LoVo (cell line): Measurements from ENCODE around the gene PRDM12.

Source experiments
- DNase-seq: peaks from one replicate; pipeline ENCODE4 v3.0.0-alpha.2; 2016; ENCODE audit warnings: low spot score

Gene PRDM12

GRCh38 chr9:130664251-130665028 is at the start of gene PRDM12:
TSS of gene PRDM12 (plus strand) at chr9:130664594. CDS start at chr9:130664654, 60 bp downstream.
- DNase-seq: no peak

GRCh38 chr9:130616451-130616850 is 47.9 kb upstream of the PRDM12 start:
- DNase-seq: no peak

- DNase-seq: no peak
Measured at GRCh38 chr9:130623466-130623865, 40.9 kb upstream of the PRDM12 start.

GRCh38 chr9:130624154-130624553 is 40.2 kb upstream of the PRDM12 start:
- no peak for DNase-seq

- DNase-seq: no peak
Measured at GRCh38 chr9:130626249-130626996, 38.0 kb upstream of the PRDM12 start.

- DNase-seq: no peak
Measured at GRCh38 chr9:130627051-130627450, 37.3 kb upstream of the PRDM12 start.

GRCh38 chr9:130627896-130628792 is 36.2 kb upstream of the PRDM12 start:
- DNase-seq: no peak

GRCh38 chr9:130629443-130630070 is 34.8 kb upstream of the PRDM12 start:
- no peak for DNase-seq

- no peak for DNase-seq
Measured at GRCh38 chr9:130630071-130630450, 34.3 kb upstream of the PRDM12 start.

- DNase-seq: no peak
Measured at GRCh38 chr9:130630506-130631330, 33.7 kb upstream of the PRDM12 start.

- DNase-seq: no peak
Measured at GRCh38 chr9:130631331-130632080, 32.9 kb upstream of the PRDM12 start.

GRCh38 chr9:130632081-130632710 is 32.2 kb upstream of the PRDM12 start:
- no peak for DNase-seq

- no peak for DNase-seq
Measured at GRCh38 chr9:130632841-130633240, 31.6 kb upstream of the PRDM12 start.

GRCh38 chr9:130633336-130634190 is 30.8 kb upstream of the PRDM12 start:
- DNase-seq: no peak

GRCh38 chr9:130634191-130634768 is 30.1 kb upstream of the PRDM12 start:
- DNase-seq: no peak

- DNase-seq: no peak
Measured at GRCh38 chr9:130634801-130635200, 29.6 kb upstream of the PRDM12 start.

- no peak for DNase-seq
Measured at GRCh38 chr9:130635306-130635705, 29.1 kb upstream of the PRDM12 start.
